ENCODE data around the gene CTNND2. TPM values are rescaled to one million over a fixed set of nuclear protein-coding genes. Genes with fewer than 3 reads are reported as not detected.

The CTNND2 gene
- total RNA-seq, 1 donor from 2014 or later: 2.5 TPM

DNA sequence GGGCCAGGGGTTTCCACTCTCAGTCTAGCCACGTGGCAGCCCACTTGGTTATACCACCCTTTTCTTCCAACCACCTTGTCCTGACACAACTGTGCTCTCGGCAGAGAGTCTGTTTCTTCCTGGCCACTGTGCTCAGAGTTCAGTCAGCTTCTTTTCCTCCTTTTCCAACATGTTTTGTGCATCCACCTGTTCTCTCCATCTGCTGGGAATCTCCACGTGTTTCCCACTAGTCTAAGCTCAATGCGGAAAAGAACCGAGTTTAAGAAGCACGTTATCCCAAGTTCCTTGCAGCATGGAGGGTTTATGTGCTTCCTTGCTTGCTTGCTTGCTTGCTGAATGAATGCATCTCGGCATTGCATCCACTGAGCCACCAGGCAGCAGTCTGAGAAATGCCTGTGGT lies 599.6 kb downstream of the CTNND2 start:
- no peak for TF ChIP-seq CTCF (IDR thresholded peaks at IDR 0.05)
- H3K27me3 Mint-ChIP-seq (ENCODE audit: unreplicated experiment): no peaks in the 10 kb centered on the region
- H3K4me1 Mint-ChIP-seq (ENCODE audit: unreplicated experiment): no peaks in the 10 kb centered on the region
- no peaks in the 10 kb centered on the region for H3K9me3 Mint-ChIP-seq (ENCODE audit: unreplicated experiment)
- H3K4me3 Mint-ChIP-seq (ENCODE audit: unreplicated experiment): no peak overlapping the region
- H3K27ac Mint-ChIP-seq (ENCODE audit: unreplicated experiment): no peak overlapping the region
- H3K36me3 Mint-ChIP-seq (ENCODE audit: unreplicated experiment): no peaks in the 10 kb centered on the region
- DNase-seq (ENCODE audit: extremely low spot score, unreplicated experiment): no peak

- TF ChIP-seq CTCF (IDR thresholded peaks at IDR 0.05): no peak
- no peaks in the 10 kb centered on the region for H3K9me3 Mint-ChIP-seq (ENCODE audit: unreplicated experiment)
- H3K36me3 Mint-ChIP-seq (ENCODE audit: unreplicated experiment): no peaks in the 10 kb centered on the region
- no peak overlapping the region for H3K4me3 Mint-ChIP-seq (ENCODE audit: unreplicated experiment)
- no peaks in the 10 kb centered on the region for H3K4me1 Mint-ChIP-seq (ENCODE audit: unreplicated experiment)
- no peak for DNase-seq (ENCODE audit: extremely low spot score, unreplicated experiment)
- H3K27me3 Mint-ChIP-seq (ENCODE audit: unreplicated experiment): no peaks in the 10 kb centered on the region
- no peak overlapping the region for H3K27ac Mint-ChIP-seq (ENCODE audit: unreplicated experiment)
These were observed 601.6 kb downstream of the CTNND2 start for GRCh38 chr5:11302663-11303062.

DNA sequence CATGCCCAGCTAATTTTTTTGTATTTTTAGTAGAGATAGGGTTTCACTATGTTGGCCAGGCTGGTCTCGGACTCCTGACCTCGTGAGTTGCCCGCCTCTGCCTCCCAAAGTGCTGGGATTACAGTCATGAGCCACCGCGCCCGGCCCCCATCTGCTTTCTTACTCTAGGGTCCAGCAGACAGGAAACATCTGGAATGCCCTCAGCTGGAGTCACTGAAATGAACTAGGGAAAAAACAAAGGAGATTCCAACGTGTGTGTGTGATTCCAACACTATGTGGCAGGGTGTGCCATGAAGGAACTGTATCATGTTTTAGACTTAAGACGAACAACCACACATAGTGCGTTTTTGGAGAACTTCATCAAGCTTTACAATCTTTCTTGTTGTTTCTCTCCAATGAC lies 603.1 kb downstream of the CTNND2 start:
- H3K9me3 Mint-ChIP-seq (ENCODE audit: unreplicated experiment): no peaks in the 10 kb centered on the region

DNA sequence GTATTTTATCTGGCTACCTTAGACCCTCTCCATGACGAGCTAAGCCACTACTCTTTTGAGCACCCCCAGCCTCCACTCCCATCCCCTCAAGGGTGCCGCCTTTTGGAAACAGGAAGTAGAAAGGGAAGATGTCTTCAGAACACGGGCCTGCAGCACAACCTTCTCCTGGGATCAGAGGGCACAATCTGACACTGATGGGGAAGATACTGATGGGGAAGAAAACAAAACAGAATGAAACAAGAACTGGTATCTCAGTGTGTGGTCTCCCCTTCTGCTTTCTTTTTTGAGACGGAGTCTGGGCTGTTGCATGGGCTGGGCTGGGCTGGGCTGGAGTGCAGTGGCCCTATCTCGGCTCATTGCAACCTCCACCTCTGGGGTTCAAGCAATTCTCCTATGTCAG lies 603.5 kb downstream of the CTNND2 start:
- Mint-ChIP-seq H3K4me1 (ENCODE audit: unreplicated experiment) (no peaks in the 10 kb centered on the region), H3K9me3 (ENCODE audit: unreplicated experiment) (no peaks in the 10 kb centered on the region), H3K36me3 (ENCODE audit: unreplicated experiment) (no peaks in the 10 kb centered on the region), H3K4me3 (ENCODE audit: unreplicated experiment) (no peak overlapping the region), H3K27ac (ENCODE audit: unreplicated experiment) (no peak overlapping the region), H3K27me3 (ENCODE audit: unreplicated experiment) (no peaks in the 10 kb centered on the region)
- no peak for DNase-seq (ENCODE audit: extremely low spot score, unreplicated experiment)
- no peak for TF ChIP-seq CTCF (IDR thresholded peaks at IDR 0.05)

More for the DNA sequence above, 603.1 kb downstream of the CTNND2 start:
- no peak overlapping the region for H3K27ac Mint-ChIP-seq (ENCODE audit: unreplicated experiment)
- no peak for TF ChIP-seq CTCF (IDR thresholded peaks at IDR 0.05)
- no peaks in the 10 kb centered on the region for H3K4me1 Mint-ChIP-seq (ENCODE audit: unreplicated experiment)
- DNase-seq (ENCODE audit: extremely low spot score, unreplicated experiment): no peak
- no peaks in the 10 kb centered on the region for H3K36me3 Mint-ChIP-seq (ENCODE audit: unreplicated experiment)
- H3K27me3 Mint-ChIP-seq (ENCODE audit: unreplicated experiment): no peaks in the 10 kb centered on the region
- H3K4me3 Mint-ChIP-seq (ENCODE audit: unreplicated experiment): no peak overlapping the region

DNA sequence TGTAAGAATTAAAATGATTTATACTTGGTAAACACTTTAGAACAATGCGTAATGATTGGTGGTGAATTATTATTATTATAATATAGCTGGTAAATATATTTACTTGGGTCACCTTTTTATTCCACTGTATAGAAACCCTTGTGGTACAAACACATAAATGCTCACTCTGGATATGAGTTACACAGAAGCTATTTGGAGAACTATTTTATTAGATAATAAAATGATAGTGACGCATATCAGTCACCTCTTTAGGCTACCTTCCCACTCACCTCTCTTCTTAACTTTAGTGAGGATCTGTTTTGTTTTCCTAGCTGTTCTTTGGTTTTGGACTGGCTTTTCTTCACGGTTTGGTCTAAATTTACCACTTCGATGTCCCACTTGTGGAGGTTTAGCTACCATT lies 605.4 kb downstream of the CTNND2 start:
- no peak for TF ChIP-seq CTCF (IDR thresholded peaks at IDR 0.05)
- Mint-ChIP-seq H3K4me3 (ENCODE audit: unreplicated experiment) (no peak overlapping the region), H3K27me3 (ENCODE audit: unreplicated experiment) (no peaks in the 10 kb centered on the region), H3K36me3 (ENCODE audit: unreplicated experiment) (no peaks in the 10 kb centered on the region), H3K4me1 (ENCODE audit: unreplicated experiment) (no peaks in the 10 kb centered on the region), H3K9me3 (ENCODE audit: unreplicated experiment) (no peaks in the 10 kb centered on the region), H3K27ac (ENCODE audit: unreplicated experiment) (no peak overlapping the region)
- DNase-seq (ENCODE audit: extremely low spot score, unreplicated experiment): no peak
